Large intestine (tissue), 3 donors: Measurements from ENCODE around the gene TMIE. TPM values are rescaled to one million over a fixed set of nuclear protein-coding genes. Genes with fewer than 3 reads are reported as not detected.
"Not testable (repeated sequence)": the region's sequence is repeated elsewhere in the genome, so short reads cannot be mapped to it uniquely, and the experiment has no call there.

ENCODE experiments used
- DNase-seq, 2 donors: peaks; one replicate each; pipeline versions ENCODE4 v3.0.0 to v3.0.0-alpha.2; 2013
- H3K27ac ChIP-seq: one replicate; pipeline ENCODE4 v1.5.1; 2013; ENCODE audit warnings: low read length
- H3K27me3 ChIP-seq: 2 replicates; pipeline ENCODE4 v1.6.1; 2013; ENCODE audit warnings: low read length; ENCODE audit not compliant: control insufficient read depth, insufficient read depth
- H3K36me3 ChIP-seq: 2 replicates; pipeline ENCODE4 v1.6.1; 2013; ENCODE audit warnings: low read length; ENCODE audit not compliant: control insufficient read depth, insufficient read depth
- H3K4me1 ChIP-seq: one replicate; pipeline ENCODE4 v1.6.1; 2013; ENCODE audit warnings: low read length; ENCODE audit not compliant: control insufficient read depth, insufficient read depth
- H3K4me3 ChIP-seq: one replicate; pipeline ENCODE4 v1.5.1; 2013; ENCODE audit warnings: low read length
- H3K9me3 ChIP-seq: one replicate; pipeline ENCODE4 v1.6.1; 2013; ENCODE audit warnings: mild to moderate bottlenecking, low read depth, low read length, moderate library complexity; ENCODE audit not compliant: control insufficient read depth
- WGBS: methylation state at CpG from one replicate; pipeline ENCODE4 v1.1.5; 2013; ENCODE audit warnings: low lambda C conversion rate; ENCODE audit not compliant: insufficient coverage; 5-methylcytosine and 5-hydroxymethylcytosine counted together
- polyA plus RNA-seq: library from polyadenylated mRNA; unstranded; fragments of 120-200 nt; gene quantifications from one replicate; pipeline ENCODE4 v1.2.1, GENCODE V29; 2013

Gene TMIE
- polyA plus RNA-seq, 1 donor: 0.78 TPM

GRCh38 chr3:46746711-46747110 lies 45.5 kb downstream of the TMIE start:
- no peak for DNase-seq
- peaks cover 4% of the 10 kb centered on the region for H3K9me3 ChIP-seq
- no peak overlapping the region for H3K4me3 ChIP-seq
- no peaks in the 10 kb centered on the region for H3K4me1 ChIP-seq
- H3K36me3 ChIP-seq: no peaks in the 10 kb centered on the region
- no peaks in the 10 kb centered on the region for H3K27me3 ChIP-seq
- no peak overlapping the region for H3K27ac ChIP-seq

GRCh38 chr3:46748170-46748569 lies 47.0 kb downstream of the TMIE start:
- DNase-seq: no peak
- Histone ChIP-seq H3K4me3 (no peak overlapping the region), H3K9me3 (peaks cover 4% of the 10 kb centered on the region), H3K27me3 (no peaks in the 10 kb centered on the region), H3K36me3 (no peaks in the 10 kb centered on the region), H3K4me1 (no peaks in the 10 kb centered on the region), H3K27ac (no peak overlapping the region)
- no CpG with 5 or more reads among the region's 2 CpGs for WGBS

GRCh38 chr3:46749129-46749528 lies 47.9 kb downstream of the TMIE start:
- H3K36me3 ChIP-seq: no peaks in the 10 kb centered on the region
- no peak overlapping the region for H3K27ac ChIP-seq
- no peaks in the 10 kb centered on the region for H3K4me1 ChIP-seq
- peaks cover 4% of the 10 kb centered on the region for H3K9me3 ChIP-seq
- no peaks in the 10 kb centered on the region for H3K27me3 ChIP-seq
- no peak for DNase-seq
- H3K4me3 ChIP-seq: no peak overlapping the region
- no CpG with 5 or more reads among the region's 4 CpGs for WGBS

- no peak for DNase-seq
- Histone ChIP-seq H3K9me3 (peaks cover 4% of the 10 kb centered on the region), H3K4me1 (no peaks in the 10 kb centered on the region), H3K27ac (no peak overlapping the region), H3K27me3 (no peaks in the 10 kb centered on the region), H3K36me3 (no peaks in the 10 kb centered on the region), H3K4me3 (no peak overlapping the region)
- WGBS: no CpG with 5 or more reads among the region's 41 CpGs
Measured at GRCh38 chr3:46750555-46751038, 49.4 kb downstream of the TMIE start.

GRCh38 chr3:46753127-46753526 lies 51.9 kb downstream of the TMIE start:
- WGBS: no CpG with 5 or more reads among the region's 6 CpGs
- H3K36me3 ChIP-seq, DNase-seq, H3K4me3 ChIP-seq, H3K27ac ChIP-seq, H3K27me3 ChIP-seq, H3K9me3 ChIP-seq, H3K4me1 ChIP-seq: not testable (repeated sequence)

GRCh38 chr3:46755646-46756045 lies 54.5 kb downstream of the TMIE start:
- Histone ChIP-seq H3K27me3 (no peaks in the 10 kb centered on the region), H3K27ac (no peak overlapping the region), H3K4me1 (no peaks in the 10 kb centered on the region), H3K4me3 (no peak overlapping the region), H3K36me3 (no peaks in the 10 kb centered on the region), H3K9me3 (peaks cover 6% of the 10 kb centered on the region)
- no CpG with 5 or more reads among the region's 6 CpGs for WGBS
- DNase-seq: no peak

- no peak for DNase-seq
- no peak overlapping the region for H3K4me3 ChIP-seq
- no CpG with 5 or more reads among the region's 31 CpGs for WGBS
- no peak overlapping the region for H3K27ac ChIP-seq
- H3K36me3 ChIP-seq: no peaks in the 10 kb centered on the region
- no peaks in the 10 kb centered on the region for H3K27me3 ChIP-seq
- peaks cover 4% of the 10 kb centered on the region for H3K9me3 ChIP-seq
- H3K4me1 ChIP-seq: no peaks in the 10 kb centered on the region
Measured at GRCh38 chr3:46756642-46757041, 55.5 kb downstream of the TMIE start.

GRCh38 chr3:46759239-46760167 lies 58.3 kb downstream of the TMIE start:
- H3K27ac ChIP-seq: no peak overlapping the region
- peaks cover 4% of the 10 kb centered on the region for H3K9me3 ChIP-seq
- H3K4me3 ChIP-seq: no peak overlapping the region
- no peaks in the 10 kb centered on the region for H3K27me3 ChIP-seq
- no peaks in the 10 kb centered on the region for H3K36me3 ChIP-seq
- DNase-seq: no peak
- no peaks in the 10 kb centered on the region for H3K4me1 ChIP-seq
- 93% methylated on average over 1 of the region's 5 CpGs for WGBS

Other genes with a start within 250 kb of the TMIE start
- 2.6 TPM for gene LTF, start 236.5 kb upstream of the TMIE start, polyA plus RNA-seq
- gene RTP3, start 203.4 kb upstream of the TMIE start, polyA plus RNA-seq: not detected
- gene LRRC2, start 135.1 kb upstream of the TMIE start, polyA plus RNA-seq: 0.72 TPM
- gene FAM240A, start 88.9 kb upstream of the TMIE start, polyA plus RNA-seq: not detected
- 30.8 TPM for gene ALS2CL, start 7.7 kb upstream of the TMIE start, polyA plus RNA-seq
- gene PRSS50, start 16.5 kb downstream of the TMIE start, polyA plus RNA-seq: 3.1 TPM
- gene MYL3, start 162.1 kb downstream of the TMIE start, polyA plus RNA-seq: 6.7 TPM
- 8.7 TPM for gene PTH1R, start 176.3 kb downstream of the TMIE start, polyA plus RNA-seq